ENCODE data around the gene RGS9. TPM values are rescaled to one million over a fixed set of nuclear protein-coding genes. Genes with fewer than 3 reads are reported as not detected.

RGS9 gene
- total RNA-seq, 1 experiment from 2014 or later: 6.3 TPM

GRCh38 chr17:65219124-65219523, 82.0 kb downstream of the RGS9 start:
- no peak for DNase-seq
- Mint-ChIP-seq H3K4me3 (ENCODE audit: unreplicated experiment) (peak overlapping the region; percentile 20), H3K9me3 (ENCODE audit: unreplicated experiment) (peaks cover 11% of the 10 kb centered on the region), H3K27ac (ENCODE audit: unreplicated experiment) (no peak overlapping the region), H3K36me3 (ENCODE audit: insufficient read depth, unreplicated experiment) (peaks cover 5% of the 10 kb centered on the region), H3K27me3 (ENCODE audit: insufficient read depth, unreplicated experiment) (peaks cover 2% of the 10 kb centered on the region), H3K4me1 (ENCODE audit: low read depth, unreplicated experiment) (peaks cover 24% of the 10 kb centered on the region)
- H3K9me3 ChIP-seq: no peaks in the 10 kb centered on the region
- intact Hi-C loops (cut with micrococcal nuclease; ENCODE audit: unreplicated experiment): no loop called here
- no TSS peak for BruUV-seq (replicated peaks)
- H3K4me1 ChIP-seq: peaks cover 24% of the 10 kb centered on the region
- CTCF ChIA-PET: interaction anchor here (0.8 kb wide), 1 partner anchor 21 kb away, joined by 3 read pairs; no protein-coding TSS in a partner anchor
- POLR2A ChIA-PET: interaction anchor here (1.0 kb wide), 1 partner anchor 162 kb away, joined by 6 read pairs; the partner anchor contains the start of gene GNA13
- H3K4me3 ChIP-seq (ENCODE audit: low read depth, low read length): no peak overlapping the region
- TF ChIP-seq CTCF (IDR thresholded peaks at IDR 0.05; ENCODE audit: insufficient read depth in 1 of 2, low read depth in 1 of 2, low read length in 1 of 2, severe bottlenecking in 1 of 2, unreplicated experiment in 1 of 2): peak in 1 of 2 experiments; percentile 14
- no peaks in the 10 kb centered on the region for H3K27me3 ChIP-seq (replicated peaks; ENCODE audit: control insufficient read depth, insufficient read depth, low read length)
- no peaks in the 10 kb centered on the region for H3K36me3 ChIP-seq (ENCODE audit: control insufficient read depth, insufficient read depth, low read length)

GRCh38 chr17:65219707-65220106, 82.5 kb downstream of the RGS9 start:
- Histone ChIP-seq H3K9me3 (no peaks in the 10 kb centered on the region), H3K36me3 (ENCODE audit: control insufficient read depth, insufficient read depth, low read length) (no peaks in the 10 kb centered on the region), H3K27me3 (replicated peaks; ENCODE audit: control insufficient read depth, insufficient read depth, low read length) (no peaks in the 10 kb centered on the region), H3K4me1 (peaks cover 24% of the 10 kb centered on the region), H3K4me3 (ENCODE audit: low read depth, low read length) (no peak overlapping the region)
- Mint-ChIP-seq H3K36me3 (ENCODE audit: insufficient read depth, unreplicated experiment) (peaks cover 5% of the 10 kb centered on the region), H3K4me1 (ENCODE audit: low read depth, unreplicated experiment) (peaks cover 24% of the 10 kb centered on the region), H3K27ac (ENCODE audit: unreplicated experiment) (no peak overlapping the region), H3K27me3 (ENCODE audit: insufficient read depth, unreplicated experiment) (no peaks in the 10 kb centered on the region), H3K4me3 (ENCODE audit: unreplicated experiment) (no peak overlapping the region), H3K9me3 (ENCODE audit: unreplicated experiment) (peaks cover 11% of the 10 kb centered on the region)
- no TSS peak for BruUV-seq (replicated peaks)
- intact Hi-C loops (cut with micrococcal nuclease; ENCODE audit: unreplicated experiment): no loop called here
- TF ChIP-seq CTCF (IDR thresholded peaks at IDR 0.05; ENCODE audit: insufficient read depth in 1 of 2, low read depth in 1 of 2, low read length in 1 of 2, severe bottlenecking in 1 of 2, unreplicated experiment in 1 of 2): no peak
- no peak for DNase-seq
- POLR2A ChIA-PET: no interaction called here
- CTCF ChIA-PET: no interaction called here

GRCh38 chr17:65220732-65221131, 83.6 kb downstream of the RGS9 start:
- Mint-ChIP-seq H3K36me3 (ENCODE audit: insufficient read depth, unreplicated experiment) (peaks cover 5% of the 10 kb centered on the region), H3K4me3 (ENCODE audit: unreplicated experiment) (no peak overlapping the region), H3K4me1 (ENCODE audit: low read depth, unreplicated experiment) (peaks cover 24% of the 10 kb centered on the region), H3K27ac (ENCODE audit: unreplicated experiment) (no peak overlapping the region), H3K9me3 (ENCODE audit: unreplicated experiment) (peaks cover 11% of the 10 kb centered on the region), H3K27me3 (ENCODE audit: insufficient read depth, unreplicated experiment) (no peaks in the 10 kb centered on the region)
- H3K27me3 ChIP-seq (replicated peaks; ENCODE audit: control insufficient read depth, insufficient read depth, low read length): no peaks in the 10 kb centered on the region
- intact Hi-C loops (cut with micrococcal nuclease; ENCODE audit: unreplicated experiment): no loop called here
- no peak for TF ChIP-seq CTCF (IDR thresholded peaks at IDR 0.05; ENCODE audit: insufficient read depth in 1 of 2, low read depth in 1 of 2, low read length in 1 of 2, severe bottlenecking in 1 of 2, unreplicated experiment in 1 of 2)
- no peak overlapping the region for H3K4me3 ChIP-seq (ENCODE audit: low read depth, low read length)
- DNase-seq: peak; percentile 52 to 69
- H3K4me1 ChIP-seq: peaks cover 24% of the 10 kb centered on the region
- H3K36me3 ChIP-seq (ENCODE audit: control insufficient read depth, insufficient read depth, low read length): no peaks in the 10 kb centered on the region
- no TSS peak for BruUV-seq (replicated peaks)
- CTCF ChIA-PET: no interaction called here
- POLR2A ChIA-PET: no interaction called here
- no peaks in the 10 kb centered on the region for H3K9me3 ChIP-seq

Data from Caco-2 (cell line).